ENCODE results near the gene MXRA8. TPM values are rescaled to one million over a fixed set of nuclear protein-coding genes. Genes with fewer than 3 reads are reported as not detected.
A peak's percentile ranks its signal among the peaks of the same experiment; 100 is the strongest.

The MXRA8 gene
- total RNA-seq, 1 donor from 2014 or later, result 20.2 TPM

- H3K27me3 ChIP-seq (ENCODE audit: low read depth), result no peaks in the 10 kb centered on the region
- TF ChIP-seq CTCF (IDR thresholded peaks at IDR 0.05; ENCODE audit: borderline replicate concordance), result no peak
- H3K4me1 ChIP-seq, result peaks cover 61% of the 10 kb centered on the region
- peaks cover 9% of the 10 kb centered on the region for H3K36me3 ChIP-seq
- peak overlapping the region; percentile 99 for H3K27ac ChIP-seq (replicated peaks)
- peak; percentile 75 for DNase-seq
- no peaks in the 10 kb centered on the region for H3K9me3 ChIP-seq (replicated peaks)
- H3K4me3 ChIP-seq, result peak overlapping the region; percentile 81
- intact Hi-C loops (cut with micrococcal nuclease), result no loop called here
Measured at GRCh38 chr1:1305300-1306069, 52.9 kb downstream of the MXRA8 start.

DNA sequence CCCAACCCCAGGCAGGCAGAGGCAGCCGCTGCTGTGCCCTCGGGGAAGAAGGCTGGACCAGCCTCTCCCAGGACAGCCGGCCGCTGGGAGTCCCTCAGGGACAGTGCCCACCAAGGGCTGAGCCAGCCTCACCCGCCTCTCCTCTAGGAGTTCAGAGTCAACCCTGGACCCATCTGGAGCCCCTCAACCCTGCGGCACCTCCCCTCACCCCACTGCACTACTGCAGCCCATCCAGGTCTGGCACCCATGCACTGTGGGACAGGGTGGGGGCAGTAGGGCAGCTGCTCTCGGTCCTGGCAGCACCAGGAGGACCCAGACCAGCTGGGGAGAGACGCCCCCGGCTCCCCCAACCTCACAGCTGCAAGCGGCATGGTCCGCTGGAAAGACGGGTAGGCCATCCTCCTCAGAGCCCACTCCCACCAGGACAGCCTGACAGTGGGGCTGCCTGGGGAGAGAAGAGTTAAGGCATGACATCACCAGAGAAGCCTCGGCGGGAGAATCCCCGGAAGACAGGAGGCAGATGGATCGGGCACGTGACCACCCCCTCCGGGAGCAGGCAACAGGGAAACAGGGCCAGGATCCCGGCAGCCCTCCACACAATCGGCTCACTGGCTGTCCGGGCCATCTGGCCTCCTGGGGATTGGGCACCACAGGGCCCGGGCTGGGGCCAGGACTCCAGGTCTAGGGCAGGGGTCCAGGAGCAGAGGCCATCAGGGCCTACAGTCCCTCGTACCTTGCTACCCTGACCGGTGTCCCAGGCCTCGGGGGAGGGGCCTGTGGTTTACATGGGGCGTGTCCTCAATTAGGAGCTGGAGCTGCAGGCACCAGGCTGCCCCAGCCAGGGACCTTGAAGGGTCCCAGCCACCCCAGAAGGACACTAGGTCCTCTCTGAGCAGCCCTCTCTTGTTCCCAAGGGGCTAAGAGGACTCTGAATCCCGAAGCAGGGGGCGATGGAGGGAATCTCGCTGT is 53.7 kb downstream of the MXRA8 start:
- intact Hi-C loops (cut with micrococcal nuclease), result no loop called here
- Histone ChIP-seq H3K4me3 (peak overlapping the region; percentile 81), H3K36me3 (peaks cover under 1% of the 10 kb centered on the region), H3K9me3 (replicated peaks) (no peaks in the 10 kb centered on the region), H3K27ac (replicated peaks) (peak overlapping the region; percentile 99), H3K27me3 (ENCODE audit: low read depth) (no peaks in the 10 kb centered on the region), H3K4me1 (peaks cover 57% of the 10 kb centered on the region)
- TF ChIP-seq CTCF (IDR thresholded peaks at IDR 0.05; ENCODE audit: borderline replicate concordance), result no peak
- DNase-seq, result peak; percentile 80

GRCh38 chr1:1303736-1304135 is 54.6 kb downstream of the MXRA8 start:
- Histone ChIP-seq H3K27ac (replicated peaks) (peak overlapping the region; percentile 99), H3K36me3 (no peaks in the 10 kb centered on the region)
- intact Hi-C loops (cut with micrococcal nuclease), result no loop called here

GRCh38 chr1:1302951-1303509 is 55.3 kb downstream of the MXRA8 start:
- Histone ChIP-seq H3K27me3 (ENCODE audit: low read depth) (no peaks in the 10 kb centered on the region), H3K36me3 (peaks cover under 1% of the 10 kb centered on the region), H3K4me3 (no peak overlapping the region), H3K27ac (replicated peaks) (no peak overlapping the region), H3K4me1 (peaks cover 50% of the 10 kb centered on the region), H3K9me3 (replicated peaks) (no peaks in the 10 kb centered on the region)
- no peak for TF ChIP-seq CTCF (IDR thresholded peaks at IDR 0.05; ENCODE audit: borderline replicate concordance)
- DNase-seq, result no peak
- intact Hi-C loops (cut with micrococcal nuclease), result no loop called here

More at GRCh38 chr1:1303736-1304135, 54.6 kb downstream of the MXRA8 start:
- Histone ChIP-seq H3K9me3 (replicated peaks) (no peaks in the 10 kb centered on the region), H3K4me3 (peak overlapping the region; percentile 81), H3K4me1 (peaks cover 53% of the 10 kb centered on the region), H3K27me3 (ENCODE audit: low read depth) (no peaks in the 10 kb centered on the region)
- DNase-seq, result no peak
- TF ChIP-seq CTCF (IDR thresholded peaks at IDR 0.05; ENCODE audit: borderline replicate concordance), result no peak

Small RNAs within 50 kb of the gene (microRNA-seq; reads per million reads assigned to microRNA genes)
- gene MIR6727, result not detected
- gene MIR6808, result not detected

Other genes with a start within 250 kb of the MXRA8 start
- 3.8 TPM for gene C1orf159, start 242.5 kb downstream of the MXRA8 start, total RNA-seq
- gene TTLL10, start 184.7 kb downstream of the MXRA8 start, total RNA-seq, result not detected
- not detected for gene TNFRSF18, start 152.0 kb downstream of the MXRA8 start, total RNA-seq
- 2.2 TPM for gene TNFRSF4, start 144.4 kb downstream of the MXRA8 start, total RNA-seq
- 114 TPM for gene SDF4, start 126.6 kb downstream of the MXRA8 start, total RNA-seq
- 7.9 TPM for gene B3GALT6, start 126.3 kb downstream of the MXRA8 start, total RNA-seq
- gene C1QTNF12, start 111.8 kb downstream of the MXRA8 start, total RNA-seq, result 0.55 TPM
- 36.9 TPM for gene UBE2J2, start 84.7 kb downstream of the MXRA8 start, total RNA-seq
- gene SCNN1D, start 78.1 kb downstream of the MXRA8 start, total RNA-seq, result 3.5 TPM
- 49.7 TPM for gene ACAP3, start 50.6 kb downstream of the MXRA8 start, total RNA-seq
- gene PUSL1, start 50.0 kb downstream of the MXRA8 start, total RNA-seq, result 10.4 TPM
- 70.1 TPM for gene INTS11, start 33.9 kb downstream of the MXRA8 start, total RNA-seq
- 99.2 TPM for gene CPTP, start 33.8 kb downstream of the MXRA8 start, total RNA-seq
- 0.93 TPM for gene TAS1R3, start 27.3 kb downstream of the MXRA8 start, total RNA-seq
- 93.0 TPM for gene DVL1, start 9.1 kb downstream of the MXRA8 start, total RNA-seq
- gene AURKAIP1, start 16.7 kb upstream of the MXRA8 start, total RNA-seq, result 219 TPM
- 46.1 TPM for gene CCNL2, start 40.8 kb upstream of the MXRA8 start, total RNA-seq
- 135 TPM for gene MRPL20, start 48.7 kb upstream of the MXRA8 start, total RNA-seq
- 1.7 TPM for gene ANKRD65, start 62.7 kb upstream of the MXRA8 start, total RNA-seq
- 13.7 TPM for gene VWA1, start 77.1 kb upstream of the MXRA8 start, total RNA-seq
- gene ATAD3C, start 91.1 kb upstream of the MXRA8 start, total RNA-seq, result 2.8 TPM
- 8.3 TPM for gene ATAD3B, start 113.2 kb upstream of the MXRA8 start, total RNA-seq
- 19.4 TPM for gene ATAD3A, start 153.6 kb upstream of the MXRA8 start, total RNA-seq
- gene TMEM240, start 182.1 kb upstream of the MXRA8 start, total RNA-seq, result 7.2 TPM
- gene SSU72, start 216.3 kb upstream of the MXRA8 start, total RNA-seq, result 104 TPM
- gene FNDC10, start 241.6 kb upstream of the MXRA8 start, total RNA-seq, result 3.6 TPM